HTERT RPE-1 (cell line): ENCODE measurements around the gene AKR1C8.
"Not testable (repeated sequence)": the region's sequence is repeated elsewhere in the genome, so short reads cannot be mapped to it uniquely, and the experiment has no call there.

Source experiments
- in situ Hi-C: fragments of 300-500 bp; cut with MboI; formaldehyde crosslinking; loops from 4 replicates; pipeline ENCODE4 v1.14.3; 2020; ENCODE audit warnings: low sequenced_read_pairs

Gene AKR1C8

GRCh38 chr10:5109861-5110260, 75.1 kb downstream of the AKR1C8 start:
- in situ Hi-C loops: not testable (repeated sequence)

GRCh38 chr10:5108658-5109416, 76.1 kb downstream of the AKR1C8 start:
- in situ Hi-C loops: no loop called here

- in situ Hi-C loops: no loop called here
Observed at GRCh38 chr10:5107860-5108526, 77.0 kb downstream of the AKR1C8 start.

- in situ Hi-C loops: no loop called here
Observed at GRCh38 chr10:5106553-5106952, 78.4 kb downstream of the AKR1C8 start.

- in situ Hi-C loops: no loop called here
Observed at GRCh38 chr10:5105626-5106025, 79.3 kb downstream of the AKR1C8 start.
